HG03280 (cell line): ENCODE measurements around the gene PMM1.
"Not testable (repeated sequence)": the region's sequence is repeated elsewhere in the genome, so short reads cannot be mapped to it uniquely, and the experiment has no call there.

Experiments used
- ATAC-seq: cut with Tn5 transposase; IDR thresholded peaks from one replicate; pipeline ENCODE4 v1.9.1; 2021; ENCODE audit warnings: mild to moderate bottlenecking, moderate library complexity; ENCODE audit not compliant: unreplicated experiment

The PMM1 gene

DNA sequence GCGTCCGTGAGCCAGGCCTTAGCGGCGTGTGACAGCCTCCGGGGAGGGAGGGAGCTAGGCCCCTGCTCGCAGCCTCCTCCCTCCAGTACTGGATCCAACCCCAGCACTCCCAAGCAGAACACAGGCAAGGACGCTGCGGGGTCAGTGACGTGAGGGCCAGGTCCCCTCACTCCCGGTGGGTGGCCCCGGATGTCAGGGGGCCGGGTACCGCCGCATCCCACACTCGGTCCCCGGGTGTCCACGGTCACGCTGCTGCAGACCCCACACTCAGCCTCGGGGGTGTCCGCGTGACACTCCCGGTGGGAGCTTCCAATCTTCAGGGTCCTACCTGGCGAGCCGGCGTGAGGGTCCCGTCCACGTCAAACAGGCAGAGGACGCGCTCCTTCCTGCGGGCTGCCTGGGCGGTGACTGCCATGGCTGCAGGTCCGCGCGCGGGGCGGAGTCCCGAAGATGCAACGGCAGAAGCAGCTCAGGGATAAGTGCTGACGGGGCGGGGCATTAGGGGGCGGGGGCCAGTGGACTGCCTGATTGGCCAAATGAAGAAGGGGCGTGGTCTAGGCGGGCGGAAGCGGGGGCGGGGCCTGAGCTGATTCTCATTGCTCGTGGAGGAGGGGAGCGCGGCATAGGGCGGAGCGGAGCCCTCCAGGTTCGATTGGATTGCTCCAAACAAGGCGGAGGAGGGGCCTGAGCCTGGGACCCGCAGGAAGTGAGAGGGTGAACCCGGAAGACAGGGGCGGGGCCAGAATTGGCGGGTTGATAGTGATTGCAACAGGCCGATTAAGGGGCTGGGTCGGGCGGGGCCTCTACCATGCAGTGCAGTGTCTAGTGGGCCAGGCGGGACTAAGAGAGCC, at the start of gene PMM1:
Gene PMM1 (minus strand): TSS at position 450 of the 851 bp plus-strand sequence. CDS start 35 bp downstream, at position 415.
- ATAC-seq, result peak; percentile 93

DNA sequence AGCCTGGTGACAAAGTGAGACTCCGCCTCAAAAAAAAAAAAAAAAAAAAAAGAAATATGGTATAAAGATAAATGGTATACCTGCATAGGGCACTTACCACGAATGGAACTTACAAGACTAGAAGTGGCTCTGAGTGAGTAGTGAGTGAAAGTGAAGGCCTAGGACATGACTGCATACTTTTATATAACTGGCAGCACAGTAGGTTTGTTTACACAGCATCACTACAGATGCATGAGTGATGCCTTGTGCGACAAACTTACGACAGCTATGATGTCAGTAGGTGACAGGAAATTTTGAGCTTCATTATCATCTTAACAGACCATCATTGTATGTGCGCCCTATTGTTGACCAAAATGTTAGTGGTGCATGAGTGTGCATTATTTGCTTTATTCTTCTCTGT, 49.1 kb upstream of the PMM1 start:
- no peak for ATAC-seq

DNA sequence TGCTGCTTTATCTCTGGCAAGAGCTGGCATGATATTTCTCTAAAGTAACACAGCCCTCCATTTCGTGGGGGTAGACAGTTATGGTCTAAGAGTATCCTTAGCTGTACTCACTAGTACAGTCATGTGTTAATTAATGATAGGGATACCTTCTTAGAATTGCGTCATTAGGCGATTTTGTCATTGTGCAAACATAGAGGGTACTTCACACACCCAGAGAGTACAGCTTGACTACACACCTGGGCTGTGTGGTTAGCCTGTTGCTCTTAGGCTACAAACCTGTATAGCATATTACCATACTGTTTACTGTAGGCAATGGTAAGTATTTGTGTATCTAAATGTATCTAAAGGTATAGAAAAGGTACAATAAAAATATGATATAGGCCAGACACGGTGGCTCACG, 48.5 kb upstream of the PMM1 start:
- no peak for ATAC-seq

DNA sequence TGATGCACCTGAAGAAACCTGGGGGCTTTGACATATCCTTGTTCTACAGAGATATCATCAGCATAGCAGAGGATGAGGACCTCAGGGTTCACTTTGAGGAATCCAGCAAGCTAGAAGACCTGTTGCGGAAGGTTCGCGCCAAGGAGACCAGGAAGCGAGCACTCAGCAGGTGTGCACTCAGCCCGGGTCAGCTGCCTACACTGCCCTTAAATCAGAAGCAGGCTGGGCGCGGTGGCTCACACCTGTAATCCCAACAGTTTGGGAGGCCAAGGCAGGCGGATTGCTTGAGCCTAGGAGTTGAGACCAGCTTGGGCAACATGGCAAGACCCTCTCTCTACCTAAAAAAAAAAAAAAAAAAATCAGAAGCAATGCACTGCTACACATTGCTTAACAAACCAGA, 48.0 kb upstream of the PMM1 start:
- not testable (repeated sequence) for ATAC-seq

DNA sequence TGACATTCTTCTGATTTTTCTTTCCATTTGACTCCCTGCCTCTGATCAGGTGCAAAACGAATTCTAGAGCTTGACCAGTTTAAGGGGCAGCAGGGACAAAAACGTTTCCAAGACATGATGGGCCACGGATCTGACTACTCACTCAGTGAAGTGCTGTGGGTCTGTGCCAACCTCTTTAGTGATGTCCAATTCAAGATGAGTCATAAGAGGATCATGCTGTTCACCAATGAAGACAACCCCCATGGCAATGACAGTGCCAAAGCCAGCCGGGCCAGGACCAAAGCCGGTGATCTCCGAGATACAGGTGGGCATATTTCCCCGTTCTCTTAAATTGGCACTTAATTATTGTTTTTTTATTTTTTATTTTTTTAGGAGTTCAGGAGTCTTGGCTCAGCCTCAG, 46.8 kb upstream of the PMM1 start:
- ATAC-seq, result no peak

DNA sequence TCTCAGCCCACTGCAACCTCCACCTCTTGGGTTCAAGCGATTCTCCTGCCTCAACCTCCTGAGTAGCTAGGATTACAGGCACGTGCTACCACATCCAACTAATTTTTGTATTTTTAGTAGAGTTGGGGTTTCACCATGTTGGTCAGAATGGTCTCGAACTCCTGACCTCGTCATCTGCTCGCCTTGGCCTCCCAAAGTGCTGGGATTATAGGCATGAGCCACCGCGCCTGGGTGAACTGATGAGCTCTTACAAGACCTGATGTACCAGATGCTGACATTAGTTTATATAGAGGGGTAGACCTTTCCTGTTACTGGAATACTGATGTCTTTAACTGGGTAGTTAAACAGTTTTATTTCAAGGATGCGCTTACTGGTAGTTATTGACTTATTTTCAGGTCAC, 45.0 kb upstream of the PMM1 start:
- not testable (repeated sequence) for ATAC-seq

DNA sequence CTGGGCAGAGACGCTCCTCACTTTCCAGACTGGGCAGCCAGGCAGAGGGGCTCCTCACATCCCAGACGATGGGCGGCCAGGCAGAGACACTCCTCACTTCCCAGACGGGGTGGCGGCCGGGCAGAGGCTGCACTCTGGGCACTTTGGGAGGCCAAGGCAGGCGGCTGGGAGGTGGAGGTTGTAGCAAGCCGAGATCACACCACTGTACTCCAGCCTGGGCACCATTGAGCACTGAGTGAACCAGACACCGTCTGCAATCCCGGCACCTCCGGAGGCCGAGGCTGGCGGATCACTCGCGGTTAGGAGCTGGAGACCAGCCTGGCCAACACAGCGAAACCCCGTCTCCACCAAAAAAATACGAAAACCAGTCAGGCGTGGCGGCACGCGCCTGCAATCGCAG, 42.0 kb upstream of the PMM1 start:
- ATAC-seq, result not testable (repeated sequence)

DNA sequence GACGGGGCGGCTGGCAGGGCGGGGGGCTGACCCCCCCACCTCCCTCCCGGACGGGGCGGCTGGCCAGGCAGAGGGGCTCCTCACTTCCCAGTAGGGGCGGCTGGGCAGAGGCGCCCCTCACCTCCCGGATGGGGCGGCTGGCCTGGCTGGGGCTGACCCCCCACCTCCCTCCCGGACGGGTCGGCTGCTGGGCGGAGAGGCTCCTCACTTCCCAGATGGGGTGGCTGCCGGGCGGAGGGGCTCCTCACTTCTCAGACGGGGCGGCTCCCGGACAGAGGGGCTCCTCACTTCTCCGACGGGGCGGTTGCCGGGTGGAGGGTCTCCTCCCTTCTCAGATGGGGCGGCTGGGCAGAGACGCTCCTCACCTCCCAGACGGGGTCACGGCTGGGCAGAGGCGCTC, 41.5 kb upstream of the PMM1 start:
- ATAC-seq, result not testable (repeated sequence)

DNA sequence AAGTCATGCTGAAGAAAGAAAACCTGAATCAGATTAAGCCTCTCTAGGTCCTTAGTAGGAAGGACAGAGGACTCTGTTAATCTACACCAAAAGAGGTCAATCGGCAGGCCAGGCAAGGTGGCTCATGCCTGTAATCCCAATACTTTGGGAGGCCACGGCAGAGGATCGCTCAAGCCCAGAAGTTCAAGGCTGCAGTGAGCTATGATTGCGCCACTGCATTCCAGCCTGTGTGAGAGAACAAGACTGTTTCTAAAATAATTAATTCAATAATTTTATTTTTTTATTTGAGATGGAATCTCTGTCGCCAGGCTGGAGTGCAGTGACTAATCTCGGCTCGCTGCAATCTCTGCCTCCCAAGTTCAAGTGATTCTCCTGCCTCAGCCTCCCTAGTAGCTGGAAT, 35.9 kb upstream of the PMM1 start:
- ATAC-seq, result no peak

DNA sequence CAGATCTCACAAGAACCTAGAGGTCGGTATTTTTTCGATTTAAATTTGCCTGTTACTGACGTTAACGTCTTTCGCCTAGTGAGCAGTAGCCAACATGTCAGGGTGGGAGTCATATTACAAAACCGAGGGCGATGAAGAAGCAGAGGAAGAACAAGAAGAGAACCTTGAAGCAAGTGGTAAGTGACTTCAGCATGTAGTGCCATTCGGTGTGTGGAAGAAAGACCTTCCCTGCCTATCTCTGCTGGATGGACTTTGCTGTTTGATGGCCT, 32.2 kb upstream of the PMM1 start:
- ATAC-seq, result no peak

DNA sequence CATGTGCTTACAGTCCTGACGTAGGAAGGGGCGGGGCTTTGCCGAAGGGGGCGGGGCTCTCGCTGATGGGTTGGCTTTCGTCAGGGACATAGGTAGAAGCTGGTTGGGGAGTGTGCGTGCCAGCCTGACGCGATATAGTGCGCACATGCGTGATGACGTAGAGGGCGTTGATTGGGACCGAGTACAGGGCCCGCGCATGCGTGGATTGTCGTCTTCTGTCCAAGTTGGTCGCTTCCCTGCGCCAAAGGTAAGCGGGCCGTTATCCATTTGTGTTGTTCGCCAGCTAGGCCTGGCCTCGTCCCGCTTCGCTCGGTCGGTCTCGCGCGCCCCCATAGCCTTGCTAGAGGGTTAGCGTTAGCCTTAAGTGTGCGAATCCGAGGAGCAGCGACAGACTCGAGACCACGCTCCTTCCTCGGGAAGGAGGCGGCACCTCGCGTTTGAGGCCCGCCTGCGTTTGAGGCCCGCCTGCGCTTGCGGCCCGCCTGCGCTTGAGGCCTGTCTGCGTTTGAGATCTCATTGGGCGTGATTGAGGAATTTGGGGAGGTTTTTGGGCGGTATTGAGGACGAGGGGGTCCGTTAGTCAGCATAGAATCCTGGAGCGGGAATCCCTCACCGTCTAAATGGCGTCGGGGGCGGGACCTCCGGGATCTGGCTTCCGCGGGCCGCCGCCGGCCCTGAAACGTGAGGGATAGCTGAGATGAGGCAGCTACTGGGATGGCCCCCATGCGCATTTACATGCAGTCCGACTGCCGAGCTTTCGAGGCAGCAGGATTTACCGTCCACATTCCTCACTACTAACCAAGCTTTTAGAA, 31.7 kb upstream of the PMM1 start, which contains the start of gene XRCC6:
Gene XRCC6 (plus strand): TSS at position 197 of the 812 bp plus-strand sequence. CDS start 710 bp downstream, outside the sequence.
- ATAC-seq, result peak; percentile 78

DNA sequence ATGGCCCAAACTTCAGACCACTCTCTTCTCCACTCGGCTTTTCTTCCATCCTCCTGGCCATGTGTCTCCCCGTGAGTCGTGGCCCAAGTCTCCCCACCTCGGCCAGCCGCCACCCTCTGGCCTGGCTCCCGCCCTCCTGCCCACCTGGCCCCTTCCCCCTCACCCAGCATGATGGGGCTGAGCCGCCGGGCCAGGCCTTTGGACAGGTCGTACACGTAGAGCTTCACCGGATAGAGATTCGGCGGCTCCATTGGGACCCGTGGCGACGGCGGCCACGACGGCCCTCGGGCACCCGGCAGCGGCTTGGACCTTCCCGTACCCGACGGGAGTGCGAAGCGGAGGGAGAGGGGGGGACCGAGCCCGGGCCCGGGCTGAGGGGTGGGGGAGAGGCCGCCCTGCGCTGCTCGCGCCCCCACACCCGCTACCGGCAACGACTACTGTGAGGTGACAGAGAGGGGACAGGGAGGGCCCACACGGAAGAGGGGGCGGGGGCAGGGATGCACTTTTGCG, 31.0 kb upstream of the PMM1 start, which contains the start of gene DESI1:
Gene DESI1 (minus strand): TSS at position 455 of the 510 bp plus-strand sequence. CDS start 204 bp downstream, at position 251.
- ATAC-seq, result peak; percentile 18

DNA sequence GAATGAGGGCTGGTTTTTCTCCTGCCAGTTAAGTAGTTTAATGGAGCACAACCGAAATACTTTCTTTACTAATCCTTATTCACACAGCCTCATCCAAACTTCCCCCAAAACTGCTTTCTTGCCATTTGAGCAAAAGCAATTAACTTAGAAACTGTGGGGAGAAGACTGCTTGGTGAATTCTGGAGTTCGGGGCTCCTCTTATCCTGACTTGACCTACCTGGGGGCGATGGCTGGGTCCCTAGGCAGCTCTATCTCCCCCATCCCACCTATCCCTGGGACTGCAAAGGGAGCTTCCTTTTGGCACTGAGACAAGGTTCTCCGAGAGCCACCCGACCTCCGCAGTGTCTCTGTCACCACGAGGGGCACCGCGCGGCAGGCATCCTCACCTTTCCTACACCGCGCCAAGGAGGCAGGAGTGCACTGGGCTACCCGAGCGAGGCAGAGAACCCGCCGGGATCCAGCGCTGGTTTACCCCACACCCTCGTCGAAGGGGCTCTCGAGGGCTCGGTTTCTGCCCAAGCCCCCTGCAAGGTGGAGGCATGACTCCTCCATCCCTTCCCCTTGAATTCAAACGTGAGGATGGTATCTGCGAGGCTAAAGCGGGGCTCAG, 30.4 kb upstream of the PMM1 start:
- peak; percentile 4 for ATAC-seq

DNA sequence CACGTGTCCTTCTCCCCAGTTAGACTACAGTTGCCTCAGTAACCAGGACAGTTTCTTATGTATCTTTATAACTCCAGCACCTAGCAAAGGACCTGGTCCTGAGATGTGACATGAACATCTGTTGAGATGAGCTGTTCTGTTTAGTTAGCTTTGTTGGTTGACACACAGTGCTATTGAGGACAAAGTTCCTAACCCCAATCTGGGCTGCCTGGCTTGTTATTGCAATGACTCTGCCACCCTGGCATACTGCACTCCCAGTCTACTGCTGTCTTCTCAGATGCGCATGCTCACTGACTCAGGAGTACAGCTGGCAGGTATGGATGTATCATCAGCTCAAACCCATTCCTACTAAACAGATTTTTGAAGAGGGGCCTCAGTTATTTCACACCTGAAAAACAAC, 23.8 kb upstream of the PMM1 start:
- ATAC-seq, result no peak

DNA sequence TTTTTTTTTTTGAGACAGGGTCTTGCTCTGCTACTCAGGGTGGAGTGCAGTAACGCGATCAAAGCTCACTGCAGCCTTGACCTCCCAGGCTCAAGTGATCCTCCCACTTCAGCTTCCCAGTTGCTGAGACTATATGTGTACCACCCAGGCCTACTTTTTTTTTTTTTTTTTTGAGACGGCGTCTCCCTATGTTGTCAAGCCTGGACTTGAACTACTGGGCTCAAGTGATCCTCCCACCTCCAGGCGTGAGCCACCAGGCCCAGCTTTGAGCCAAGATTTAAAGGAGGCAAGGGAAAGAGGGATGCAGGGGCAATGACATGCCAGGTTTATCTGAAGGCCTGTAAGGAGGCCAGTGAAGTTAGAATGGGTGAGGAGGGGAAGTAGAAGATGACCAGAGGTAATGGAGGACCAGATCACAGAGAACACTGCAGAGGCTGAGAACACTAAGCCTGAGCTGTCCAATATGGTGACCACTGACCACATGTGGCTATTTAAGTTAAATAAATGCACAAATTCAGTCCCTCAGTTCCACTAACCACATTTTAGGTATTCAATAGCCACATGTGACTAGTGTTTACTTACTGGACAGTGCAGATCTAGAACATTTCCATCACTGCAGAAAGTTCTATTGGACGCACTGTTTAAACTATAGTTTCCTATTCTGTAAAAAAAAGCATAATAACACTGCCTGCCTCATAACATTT, 23.1 kb upstream of the PMM1 start:
- no peak for ATAC-seq

DNA sequence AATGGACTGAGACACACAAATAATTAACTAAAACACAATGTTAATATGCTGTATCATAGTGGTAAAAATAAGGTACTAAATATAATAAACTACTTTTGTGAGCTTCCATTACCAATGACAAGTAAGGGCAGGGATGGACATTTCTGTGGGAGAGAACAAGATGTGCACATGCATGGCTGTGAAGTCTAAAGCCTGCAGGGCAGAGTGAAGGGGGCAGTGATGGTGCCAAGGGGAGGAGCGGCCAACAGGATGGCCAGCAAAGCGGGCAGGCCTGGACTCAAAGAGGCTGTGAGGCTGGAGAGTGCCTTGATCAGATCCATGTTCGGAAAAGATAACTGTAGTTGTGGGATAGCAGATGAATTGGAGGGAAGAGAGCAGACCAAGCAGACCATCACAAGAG, 18.7 kb upstream of the PMM1 start:
- ATAC-seq, result no peak

DNA sequence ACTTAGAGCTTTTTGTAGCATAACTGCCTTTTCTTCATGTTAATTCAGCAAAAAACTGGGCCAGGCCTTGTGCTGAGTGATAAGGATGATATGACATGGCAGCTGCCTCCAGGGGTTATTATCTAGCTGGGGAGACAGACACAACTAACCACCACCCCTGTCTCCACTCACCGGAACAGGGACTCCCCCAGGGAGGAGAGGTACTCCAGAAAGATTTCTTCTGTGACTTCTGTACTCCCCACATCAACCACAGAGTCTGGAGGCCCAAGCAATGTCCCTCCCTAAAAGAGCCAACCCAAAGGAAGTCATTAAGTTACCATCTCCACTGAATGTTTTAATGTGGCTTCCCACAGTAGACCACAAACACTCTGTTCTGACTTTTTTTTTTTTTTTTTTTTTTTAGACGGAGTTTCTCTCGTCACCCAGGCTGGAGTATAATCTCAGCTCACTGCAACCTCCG, 14.3 kb upstream of the PMM1 start:
- peak; percentile 63 for ATAC-seq

DNA sequence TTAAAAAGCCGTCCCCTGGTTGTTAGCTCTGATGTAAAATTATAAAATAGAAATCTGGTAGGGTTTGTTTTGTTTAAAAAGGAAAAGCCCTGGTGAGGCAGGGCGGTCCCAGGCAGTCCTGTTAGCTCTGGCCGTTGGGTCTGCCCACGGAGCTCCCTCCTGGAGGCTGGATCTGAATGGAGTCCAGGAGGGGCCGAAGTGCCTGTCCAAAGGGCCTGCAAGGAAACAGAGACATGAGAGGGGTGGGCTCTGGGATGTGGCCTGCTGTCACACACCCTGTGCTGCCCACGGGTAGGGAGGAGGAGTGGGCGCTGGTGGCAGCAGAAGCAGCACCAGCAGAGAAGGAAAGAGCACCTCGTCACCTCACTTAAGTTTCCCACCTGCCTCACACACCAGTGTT, 11.3 kb upstream of the PMM1 start:
- ATAC-seq, result no peak

DNA sequence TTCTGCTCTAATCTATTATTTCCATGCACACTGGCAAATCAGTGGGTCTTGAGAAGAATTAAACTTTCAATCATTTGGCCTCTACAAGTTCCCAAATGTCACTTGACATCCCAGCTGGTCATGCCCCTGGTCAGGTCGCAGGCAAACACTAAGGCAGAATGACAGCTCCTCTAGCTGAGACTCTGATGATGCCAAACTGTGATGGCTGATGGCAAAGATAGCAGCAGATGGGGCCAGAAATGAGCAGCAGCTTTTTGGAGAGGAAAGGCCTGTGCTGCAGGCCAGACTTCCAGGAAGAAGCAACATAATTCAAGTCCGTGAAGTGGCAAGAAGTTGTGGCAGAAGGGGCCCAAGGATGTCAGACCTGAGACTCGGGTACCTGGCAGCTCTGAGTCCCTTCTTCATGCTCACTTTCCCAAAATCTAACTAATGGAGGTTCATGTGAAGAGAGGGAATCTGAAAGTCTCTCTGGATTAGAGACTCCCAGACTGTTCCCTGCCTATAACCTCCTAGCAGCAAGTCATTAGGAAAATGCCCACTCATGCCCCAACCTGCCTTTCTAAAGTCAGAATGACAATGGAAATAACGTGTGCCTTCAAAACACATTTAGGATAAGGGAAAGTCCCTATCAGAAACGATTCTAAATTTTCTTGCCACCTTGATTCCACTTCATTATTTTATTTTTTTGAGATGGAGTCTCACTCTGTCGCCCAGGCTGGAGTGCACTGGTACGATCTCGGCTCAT, 9.4 kb upstream of the PMM1 start:
- no peak for ATAC-seq

DNA sequence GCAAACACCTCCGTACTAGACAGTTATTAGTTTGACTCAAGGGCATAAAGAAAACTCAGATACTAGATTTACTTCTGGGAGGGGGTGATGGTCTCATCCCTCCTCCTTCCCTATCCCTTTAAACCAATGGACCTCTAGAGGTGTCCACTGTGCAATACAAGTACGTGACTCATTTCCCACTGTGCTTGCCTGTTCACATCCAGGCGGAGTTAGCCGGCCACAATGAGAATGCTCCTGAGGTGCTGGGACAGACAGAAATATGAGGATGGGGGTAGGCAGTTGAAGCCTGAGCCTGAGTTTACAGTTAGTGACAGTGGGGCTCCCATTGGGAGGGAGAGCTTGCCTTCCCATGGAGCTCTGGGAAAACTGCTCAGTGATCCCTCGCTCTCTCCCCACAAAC, 8.4 kb upstream of the PMM1 start:
- no peak for ATAC-seq
